ENCODE measurements around the gene WDR86.

DNA sequence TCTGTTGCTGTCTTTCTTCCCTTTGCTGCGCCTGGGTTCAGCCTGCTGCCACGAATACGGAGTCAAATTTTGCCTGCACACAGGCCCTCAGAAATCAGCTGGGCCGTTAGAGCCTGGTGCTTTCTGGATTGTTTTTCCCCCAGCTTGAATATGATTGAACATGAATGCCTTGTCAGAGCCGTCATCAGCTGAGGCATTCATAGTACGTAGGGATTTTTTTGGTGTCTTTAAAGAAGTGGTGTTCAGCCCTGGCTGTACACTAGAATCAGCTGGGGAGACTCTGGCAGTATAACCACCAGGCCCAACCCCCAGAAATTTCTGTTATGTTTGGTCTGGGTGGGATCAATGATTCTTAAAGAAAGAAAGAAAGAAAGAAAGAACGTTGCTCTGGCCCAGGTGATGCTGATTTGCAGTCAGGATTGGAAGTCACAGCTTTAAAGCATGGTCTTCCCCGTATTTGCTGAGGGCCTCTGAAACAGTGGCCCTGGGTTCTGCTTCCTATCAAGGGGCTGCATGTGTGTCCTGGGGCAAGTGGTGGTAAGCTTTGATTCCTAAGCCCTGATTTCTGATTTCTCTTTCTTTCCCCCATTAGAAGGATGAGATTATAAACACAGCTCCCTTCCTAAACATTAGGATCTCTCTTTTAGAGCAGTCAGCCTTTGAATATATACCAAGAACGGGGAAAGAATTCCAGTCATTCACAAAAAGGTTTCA is 43.5 kb downstream of the WDR86 start:
- TF ChIP-seq, protein P1, sequence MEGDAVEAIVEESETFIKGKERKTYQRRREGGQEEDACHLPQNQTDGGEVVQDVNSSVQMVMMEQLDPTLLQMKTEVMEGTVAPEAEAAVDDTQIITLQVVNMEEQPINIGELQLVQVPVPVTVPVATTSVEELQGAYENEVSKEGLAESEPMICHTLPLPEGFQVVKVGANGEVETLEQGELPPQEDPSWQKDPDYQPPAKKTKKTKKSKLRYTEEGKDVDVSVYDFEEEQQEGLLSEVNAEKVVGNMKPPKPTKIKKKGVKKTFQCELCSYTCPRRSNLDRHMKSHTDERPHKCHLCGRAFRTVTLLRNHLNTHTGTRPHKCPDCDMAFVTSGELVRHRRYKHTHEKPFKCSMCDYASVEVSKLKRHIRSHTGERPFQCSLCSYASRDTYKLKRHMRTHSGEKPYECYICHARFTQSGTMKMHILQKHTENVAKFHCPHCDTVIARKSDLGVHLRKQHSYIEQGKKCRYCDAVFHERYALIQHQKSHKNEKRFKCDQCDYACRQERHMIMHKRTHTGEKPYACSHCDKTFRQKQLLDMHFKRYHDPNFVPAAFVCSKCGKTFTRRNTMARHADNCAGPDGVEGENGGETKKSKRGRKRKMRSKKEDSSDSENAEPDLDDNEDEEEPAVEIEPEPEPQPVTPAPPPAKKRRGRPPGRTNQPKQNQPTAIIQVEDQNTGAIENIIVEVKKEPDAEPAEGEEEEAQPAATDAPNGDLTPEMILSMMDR (conservative IDR thresholded peaks at IDR 0.05) = no peak
- no peak for TF ChIP-seq EZH2 (IDR thresholded peaks at IDR 0.05; ENCODE audit: low read depth)
